Panc1 (cell line): Measurements from ENCODE around the gene DDIT3. TPM values are rescaled to one million over a fixed set of nuclear protein-coding genes. Genes with fewer than 3 reads are reported as not detected.

Source experiments
- ATAC-seq: fragments of 200-7000 bp; cut with Tn5 transposase; 2 replicates; pipeline ENCODE4 v1.9.1; 2020; ENCODE audit warnings: mild to moderate bottlenecking, moderate library complexity
- BruUV-seq: library from RNA; stranded (reverse); fragments of 400-500 nt; replicated peaks from 2 replicates; lab custom pipeline; 2021; lab: Mats Ljungman, UMichigan
- CTCF ChIA-PET: fragments of 300-600 bp; sonication (Branson Sonifier 250); formaldehyde crosslinking; loops from one replicate; lab custom pipeline; 2022; ENCODE audit warnings: antibody characterized with exemption; lab: Charles Lee
- POLR2A ChIA-PET: fragments of 300-600 bp; sonication (Branson Sonifier 250); formaldehyde crosslinking; loops from one replicate; lab custom pipeline; 2022; ENCODE audit warnings: antibody characterized with exemption; lab: Charles Lee
- DNase-seq: peaks from one replicate; pipeline ENCODE4 v3.0.0-alpha.2; 2010; ENCODE audit warnings: low read depth, low spot score
- H3K27ac ChIP-seq: 2 replicates; pipeline ENCODE4 v1.5.1; 2011; ENCODE audit warnings: mild to moderate bottlenecking, low read length, inconsistent platforms
- H3K27me3 ChIP-seq: fragments of 200-500 bp; sonication (Bioruptor generic); 2 replicates; pipeline ENCODE4 v1.6.0; 2014; ENCODE audit warnings: low read length, inconsistent platforms; ENCODE audit not compliant: control insufficient read depth, insufficient read depth
- H3K36me3 ChIP-seq: fragments of 200-500 bp; sonication (Bioruptor generic); 2 replicates; pipeline ENCODE4 v1.5.1; 2014; ENCODE audit warnings: inconsistent platforms, mild to moderate bottlenecking, low read length, moderate library complexity; ENCODE audit not compliant: control insufficient read depth, insufficient read depth
- H3K4me1 ChIP-seq: 2 replicates; pipeline ENCODE4 v1.5.1; 2011; ENCODE audit warnings: inconsistent platforms, mild to moderate bottlenecking, low read length, moderate library complexity; ENCODE audit not compliant: control insufficient read depth, insufficient read depth
- H3K4me3 ChIP-seq, 2 experiments: 2 replicates each; pipeline ENCODE4 v1.5.1; 2011 to 2012; ENCODE audit warnings: low read depth in 2 of 2, low read length in 2 of 2, mild to moderate bottlenecking in 2 of 2, inconsistent platforms in 1 of 2, moderate library complexity in 1 of 2
- H3K9me3 ChIP-seq: fragments of 200-500 bp; sonication (Bioruptor generic); 2 replicates; pipeline ENCODE4 v1.5.1; 2014; ENCODE audit warnings: low read depth, mild to moderate bottlenecking, inconsistent platforms, low read length, moderate library complexity; ENCODE audit not compliant: control insufficient read depth, insufficient read depth
- CTCF ChIP-seq: fragments of 450-650 bp; IDR thresholded peaks from 2 replicates; pipeline ENCODE4 v1.5.1; 2017; ENCODE audit warnings: mild to moderate bottlenecking
- POLR2AphosphoS5 ChIP-seq: IDR thresholded peaks from 2 replicates; pipeline ENCODE4 v1.6.1; 2012; ENCODE audit warnings: mild to moderate bottlenecking, low read depth, low read length, moderate library complexity
- REST ChIP-seq, 2 experiments: IDR thresholded peaks; 2 replicates each; pipeline ENCODE4 v1.6.1; 2011 to 2012; ENCODE audit warnings: low read depth in 2 of 2, control low read depth in 1 of 2, low read length in 1 of 2, mild to moderate bottlenecking in 1 of 2, moderate library complexity in 1 of 2; ENCODE audit not compliant: insufficient read depth in 1 of 2
- SIN3A ChIP-seq: IDR thresholded peaks from 2 replicates; pipeline ENCODE4 v1.6.1; 2012; ENCODE audit warnings: low read depth, mild to moderate bottlenecking, low read length, moderate library complexity, borderline replicate concordance; ENCODE audit not compliant: insufficient read depth
- TCF7L2 ChIP-seq: IDR thresholded peaks from 2 replicates; pipeline ENCODE4 v1.6.1; 2011; ENCODE audit warnings: mild to moderate bottlenecking, low read depth, low read length, inconsistent platforms
- in situ Hi-C: cut with HindIII; loops from 2 replicates; pipeline ENCODE4 v1.10.0; 2016; ENCODE audit warnings: low sequenced_read_pairs, low pct_unique_long_range_greater_than_20kb
- intact Hi-C: fragments of 100-400 bp; cut with micrococcal nuclease; formaldehyde crosslinking; loops from one replicate; pipeline ENCODE4 v1.10.0; 2022; ENCODE audit not compliant: unreplicated experiment
- total RNA-seq: library from RNA; stranded (reverse); gene quantifications from one replicate; pipeline ENCODE4 v1.2.1, GENCODE V29; 2021; ENCODE audit not compliant: unreplicated experiment

DDIT3 gene
- total RNA-seq, 1 experiment from 2014 or later: 47.2 TPM

- intact Hi-C loops (no loop called here), in situ Hi-C loops (no loop called here)
- ATAC-seq (peak; percentile 48), DNase-seq (no peak)
- Histone ChIP-seq H3K36me3 (no peaks in the 10 kb centered on the region), H3K4me3 (no peak overlapping the region), H3K27me3 (peaks cover 2% of the 10 kb centered on the region; the same call in 1 of the 2 replicates), H3K27ac (no peak overlapping the region), H3K4me1 (no peaks in the 10 kb centered on the region; the same call in 1 of the 2 replicates), H3K9me3 (no peaks in the 10 kb centered on the region)
- POLR2A ChIA-PET: no interaction called here
- CTCF ChIA-PET: interaction anchor here (0.5 to 1.1 kb wide), 3 partner anchors 8 to 170 kb away, joined by 3 to 15 read pairs (median 4); no protein-coding TSS in a partner anchor
- no peak for TF ChIP-seq POLR2AphosphoS5
- no peak for TF ChIP-seq CTCF
- no peak for TF ChIP-seq SIN3A
- no peak for TF ChIP-seq TCF7L2
- TF ChIP-seq REST (IDR thresholded peaks at IDR 0.05; ENCODE audit: insufficient read depth in 1 of 2, low read depth in 2 of 2, low read length in 1 of 2): no peak
- no TSS peak for BruUV-seq
These were observed 42.3 kb downstream of the DDIT3 start for GRCh38 chr12:57477710-57478681.

GRCh38 chr12:57476993-57477709 is 43.2 kb downstream of the DDIT3 start:
- no peak for ATAC-seq
- intact Hi-C loops (no loop called here), in situ Hi-C loops (no loop called here)
- no peak for DNase-seq
- peaks cover 2% of the 10 kb centered on the region; the same call in 1 of the 2 replicates for H3K27me3 ChIP-seq
- H3K27ac ChIP-seq: no peak overlapping the region
- no peak for TF ChIP-seq REST (IDR thresholded peaks at IDR 0.05; ENCODE audit: insufficient read depth in 1 of 2, low read depth in 2 of 2, low read length in 1 of 2)
- TF ChIP-seq SIN3A: no peak
- no peak for TF ChIP-seq CTCF
- no peak for TF ChIP-seq POLR2AphosphoS5
- no peak for TF ChIP-seq TCF7L2
- BruUV-seq: no TSS peak
- no peak overlapping the region for H3K4me3 ChIP-seq
- CTCF ChIA-PET: interaction anchor here (0.5 to 0.9 kb wide), 3 partner anchors 9 to 170 kb away, joined by 3 to 15 read pairs (median 4); no protein-coding TSS in a partner anchor
- no peaks in the 10 kb centered on the region for H3K9me3 ChIP-seq
- no peaks in the 10 kb centered on the region for H3K36me3 ChIP-seq
- POLR2A ChIA-PET: no interaction called here
- no peaks in the 10 kb centered on the region; the same call in 1 of the 2 replicates for H3K4me1 ChIP-seq
